ENCODE measurements around the gene PTMA. TPM values are rescaled to one million over a fixed set of nuclear protein-coding genes. Genes with fewer than 3 reads are reported as not detected.
A peak's percentile ranks its signal among the peaks of the same experiment; 100 is the strongest.

The PTMA gene
- total RNA-seq, 5 donors from 2014 or later (not counting 1 experiment from before 2014, with no cell fraction given), result 1,067 to 1,378 (median 1,149) TPM

DNA sequence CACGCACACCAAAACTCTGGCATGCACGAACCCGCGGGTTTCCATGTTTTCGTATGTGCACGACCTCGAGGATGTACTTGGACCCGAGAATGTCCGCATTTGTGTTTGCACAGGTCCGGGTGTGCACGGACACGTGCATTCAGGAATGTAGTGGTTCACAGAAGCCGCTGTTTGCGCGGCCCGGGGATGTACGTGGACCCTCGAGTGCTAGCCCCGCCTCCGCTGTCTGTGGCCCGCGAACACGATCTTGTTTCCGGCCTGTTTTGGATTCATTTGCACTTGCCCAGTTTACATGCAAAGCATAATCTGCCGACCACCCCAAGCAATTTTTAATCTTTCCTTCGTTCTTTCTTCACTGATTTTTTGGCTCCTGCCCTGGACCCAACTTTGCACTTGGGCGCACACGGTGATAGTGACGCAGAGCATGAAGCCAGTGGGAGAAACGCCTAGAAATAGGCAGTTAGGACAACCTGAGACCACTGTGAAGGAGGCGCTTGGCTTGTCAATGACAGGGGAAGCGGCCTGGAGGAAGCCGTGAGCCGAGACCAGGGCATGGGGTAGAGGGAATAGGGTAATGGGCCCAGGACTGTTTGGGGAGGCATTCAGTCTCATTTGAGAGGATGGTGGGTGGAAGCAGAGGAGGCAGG, 45.4 kb upstream of the PTMA start:
- H3K27me3 ChIP-seq (replicated peaks in 1 of 2; ENCODE audit: control insufficient read depth in 2 of 2, extremely low read depth in 1 of 2, insufficient read depth in 2 of 2, low read length in 1 of 2), result peaks cover 0 to 10% of the 10 kb centered on the region in 2 experiments
- ChIA-PET POLR2A (interaction anchor here in 1 of 2 donors (2.0 kb wide), 1 partner anchor 44 kb away, joined by 5 read pairs; no protein-coding TSS in a partner anchor), CTCF (interaction anchor here in 1 of 2 donors (0.6 kb wide), 1 partner anchor 40 kb away, joined by 3 read pairs; no protein-coding TSS in a partner anchor)
- no peaks in the 10 kb centered on the region for H3K27me3 Mint-ChIP-seq
- no peaks in the 10 kb centered on the region for H3K9me3 ChIP-seq
- H3K4me3 Mint-ChIP-seq, result peak overlapping the region; percentile 66 to 82 (median 78)
- ATAC-seq (replicated peaks in 1 of 4) (no peak), DNase-seq (no peak)
- peak overlapping the region; percentile 87 for H3K27ac ChIP-seq (ENCODE audit: low read length)
- peaks cover 12 to 37% of the 10 kb centered on the region in 2 experiments for H3K4me1 ChIP-seq (ENCODE audit: control insufficient read depth in 1 of 2, extremely low read depth in 1 of 2, insufficient read depth in 2 of 2, low read length in 2 of 2)
- no peaks in the 10 kb centered on the region for H3K36me3 Mint-ChIP-seq
- H3K27ac Mint-ChIP-seq, result peak overlapping the region; percentile 96 to 97
- 96% methylated on average over 29 of the region's 34 CpGs for WGBS (ENCODE audit: insufficient coverage)
- H3K4me1 Mint-ChIP-seq, result peaks cover 5 to 20% (median 19%) of the 10 kb centered on the region in 3 donors
- H3K36me3 ChIP-seq (ENCODE audit: control insufficient read depth in 2 of 2, extremely low read depth in 1 of 2, insufficient read depth in 1 of 2, low read length in 1 of 2), result no peaks in the 10 kb centered on the region
- no peaks in the 10 kb centered on the region for H3K9me3 Mint-ChIP-seq
- peak overlapping the region; percentile 50 to 61 for H3K4me3 ChIP-seq (ENCODE audit: control insufficient read depth in 1 of 2, extremely low read depth in 1 of 2, low read length in 1 of 2)

DNA sequence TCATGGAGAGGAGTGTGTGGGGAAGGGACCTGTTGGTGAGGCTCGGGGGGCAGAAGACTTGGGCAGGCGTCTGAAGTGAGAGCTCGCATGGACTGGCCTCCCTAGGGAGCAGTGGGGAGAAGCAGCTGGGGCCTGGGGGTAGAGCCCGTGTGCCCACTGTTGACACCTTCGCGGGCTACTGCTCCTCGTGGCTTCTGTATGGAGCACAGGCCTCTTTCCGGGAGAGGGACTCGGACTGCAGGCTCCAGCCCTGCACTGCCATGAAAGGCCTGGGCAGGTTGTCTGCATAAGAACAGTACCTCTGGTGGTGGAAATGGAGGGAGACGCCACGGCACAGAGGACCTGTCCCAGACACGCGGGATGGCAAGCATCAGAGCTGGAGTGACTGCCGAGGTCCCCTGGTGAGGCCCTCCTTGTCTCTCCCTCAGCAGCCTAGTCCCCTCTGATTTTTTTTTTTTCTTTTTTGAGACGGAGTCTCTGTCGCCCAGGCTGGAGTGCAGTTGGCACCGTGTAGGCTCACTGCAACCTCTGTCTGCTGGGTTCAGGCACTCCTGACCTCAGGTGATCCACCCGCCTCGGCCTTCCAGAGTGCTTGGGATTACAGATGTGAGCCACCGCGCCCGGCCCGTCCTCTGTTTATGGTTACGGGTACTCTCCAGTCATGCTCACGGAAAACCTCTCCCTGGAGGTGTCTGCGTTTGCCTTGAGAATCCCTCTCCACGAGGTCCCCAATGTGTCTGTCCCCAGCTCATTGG, 44.7 kb upstream of the PTMA start:
- H3K27ac Mint-ChIP-seq, result peak overlapping the region; percentile 52 to 97
- H3K4me1 ChIP-seq (ENCODE audit: control insufficient read depth in 1 of 2, extremely low read depth in 1 of 2, insufficient read depth in 2 of 2, low read length in 2 of 2), result peaks cover 12 to 37% of the 10 kb centered on the region in 2 experiments
- H3K36me3 Mint-ChIP-seq, result no peaks in the 10 kb centered on the region
- WGBS (ENCODE audit: insufficient coverage), result 96% methylated on average over 25 of the region's 27 CpGs
- H3K27me3 Mint-ChIP-seq, result no peaks in the 10 kb centered on the region
- no peaks in the 10 kb centered on the region for H3K9me3 Mint-ChIP-seq
- H3K36me3 ChIP-seq (ENCODE audit: control insufficient read depth in 2 of 2, extremely low read depth in 1 of 2, insufficient read depth in 1 of 2, low read length in 1 of 2), result no peaks in the 10 kb centered on the region
- peak overlapping the region in 1 of 3 donors; percentile 66 for H3K4me3 Mint-ChIP-seq
- H3K27me3 ChIP-seq (replicated peaks in 1 of 2; ENCODE audit: control insufficient read depth in 2 of 2, extremely low read depth in 1 of 2, insufficient read depth in 2 of 2, low read length in 1 of 2), result peaks cover 0 to 12% of the 10 kb centered on the region in 2 experiments
- ATAC-seq (replicated peaks in 1 of 4) (no peak), DNase-seq (no peak)
- no peaks in the 10 kb centered on the region for H3K9me3 ChIP-seq
- H3K27ac ChIP-seq (ENCODE audit: low read length), result no peak overlapping the region
- no peak overlapping the region for H3K4me3 ChIP-seq (ENCODE audit: control insufficient read depth in 1 of 2, extremely low read depth in 1 of 2, low read length in 1 of 2)
- CTCF ChIA-PET, result no interaction called here
- POLR2A ChIA-PET, result no interaction called here
- H3K4me1 Mint-ChIP-seq, result peaks cover 5 to 20% (median 19%) of the 10 kb centered on the region in 3 donors

DNA sequence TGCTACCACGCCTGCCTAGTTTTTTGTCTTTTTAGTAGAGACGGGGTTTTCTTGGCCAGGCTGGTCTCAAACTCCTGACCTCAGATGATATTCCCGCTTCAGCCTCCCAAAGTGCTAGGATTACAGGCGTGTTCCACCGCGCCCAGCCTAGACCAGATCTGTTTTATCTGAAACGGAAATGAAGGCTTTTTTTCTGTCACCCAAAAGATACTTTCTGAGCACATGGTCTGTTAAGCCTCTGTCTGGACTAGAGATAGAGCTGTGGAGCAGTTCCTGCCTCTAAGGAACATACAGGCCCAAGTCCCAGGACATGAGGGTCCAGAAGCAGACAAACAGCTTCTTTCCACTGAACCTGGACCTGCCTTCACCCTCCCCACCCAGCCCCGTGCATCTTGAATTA, 43.6 kb upstream of the PTMA start:
- no peaks in the 10 kb centered on the region for H3K36me3 Mint-ChIP-seq
- 100% methylated on average over 7 of the region's 8 CpGs for WGBS (ENCODE audit: insufficient coverage)
- H3K9me3 ChIP-seq, result no peaks in the 10 kb centered on the region
- CTCF ChIA-PET, result interaction anchor here in 1 of 2 donors (0.6 to 1.8 kb wide), 2 partner anchors 10 to 97 kb away, joined by 5 read pairs; no protein-coding TSS in a partner anchor
- no peaks in the 10 kb centered on the region for H3K9me3 Mint-ChIP-seq
- peaks cover 5 to 20% (median 19%) of the 10 kb centered on the region in 3 donors for H3K4me1 Mint-ChIP-seq
- peaks cover 0 to 12% of the 10 kb centered on the region in 2 experiments for H3K27me3 ChIP-seq (replicated peaks in 1 of 2; ENCODE audit: control insufficient read depth in 2 of 2, extremely low read depth in 1 of 2, insufficient read depth in 2 of 2, low read length in 1 of 2)
- no peak overlapping the region for H3K27ac Mint-ChIP-seq
- POLR2A ChIA-PET, result interaction anchor here in 1 of 2 donors (0.6 kb wide), 1 partner anchor 36 kb away, joined by 3 read pairs; no protein-coding TSS in a partner anchor
- no peaks in the 10 kb centered on the region for H3K36me3 ChIP-seq (ENCODE audit: control insufficient read depth in 2 of 2, extremely low read depth in 1 of 2, insufficient read depth in 1 of 2, low read length in 1 of 2)
- H3K4me1 ChIP-seq (ENCODE audit: control insufficient read depth in 1 of 2, extremely low read depth in 1 of 2, insufficient read depth in 2 of 2, low read length in 2 of 2), result peaks cover 12 to 37% of the 10 kb centered on the region in 2 experiments
- H3K27ac ChIP-seq (ENCODE audit: low read length), result no peak overlapping the region
- no peak for DNase-seq
- H3K27me3 Mint-ChIP-seq, result no peaks in the 10 kb centered on the region
- no peak overlapping the region for H3K4me3 ChIP-seq (ENCODE audit: control insufficient read depth in 1 of 2, extremely low read depth in 1 of 2, low read length in 1 of 2)
- no peak for ATAC-seq (replicated peaks in 1 of 4)
- no peak overlapping the region for H3K4me3 Mint-ChIP-seq

DNA sequence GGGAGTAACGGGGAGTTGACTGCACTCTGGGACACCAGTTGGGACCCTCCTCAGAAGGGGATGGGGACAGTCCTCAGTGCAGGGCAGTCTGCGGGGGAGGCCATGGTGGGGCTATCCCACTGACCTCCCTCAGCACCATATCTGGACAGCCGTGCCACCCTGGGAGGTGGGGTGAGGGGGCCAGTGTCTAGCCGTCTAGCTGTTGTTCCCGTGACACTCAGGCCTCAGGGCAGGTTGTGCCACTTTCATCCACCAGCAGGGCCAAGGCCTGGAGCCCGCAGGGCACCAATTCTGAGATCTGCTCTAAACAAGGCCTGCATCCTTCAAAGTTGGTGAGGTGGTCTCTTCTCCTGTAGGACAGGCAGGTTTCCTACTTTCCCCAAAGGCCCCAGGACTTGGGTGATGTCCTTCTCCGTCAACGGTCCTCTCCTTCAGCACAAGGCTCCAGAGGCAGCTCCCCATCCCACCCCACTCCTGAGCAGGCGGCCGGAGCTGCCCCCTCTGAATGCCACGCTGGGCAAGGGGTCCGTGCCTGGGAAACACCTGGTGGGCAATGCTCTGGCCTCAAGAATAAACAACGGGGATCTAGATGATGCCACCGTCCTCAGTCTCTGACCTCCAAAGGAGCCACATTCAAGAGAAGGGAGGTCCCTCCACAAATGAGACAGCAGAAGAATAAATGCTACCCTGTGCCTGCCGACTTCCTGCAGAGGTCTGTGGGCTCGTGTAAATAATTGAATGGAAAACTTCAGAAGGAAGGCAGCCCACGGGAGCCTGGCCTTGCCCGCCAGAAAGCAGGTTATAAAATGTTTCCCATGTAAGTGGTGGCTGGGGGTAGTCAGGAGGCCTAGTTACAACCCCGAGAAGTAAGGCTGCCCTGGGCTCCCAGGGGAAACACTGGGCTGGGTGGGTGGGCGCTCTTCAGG, 42.8 kb upstream of the PTMA start:
- H3K4me1 ChIP-seq (ENCODE audit: control insufficient read depth in 1 of 2, extremely low read depth in 1 of 2, insufficient read depth in 2 of 2, low read length in 2 of 2), result peaks cover 12 to 37% of the 10 kb centered on the region in 2 experiments
- Mint-ChIP-seq H3K4me1 (peaks cover 5 to 20% (median 19%) of the 10 kb centered on the region in 3 donors), H3K4me3 (no peak overlapping the region), H3K9me3 (no peaks in the 10 kb centered on the region), H3K27ac (peak overlapping the region in 1 of 2 donors; percentile 44), H3K36me3 (no peaks in the 10 kb centered on the region), H3K27me3 (no peaks in the 10 kb centered on the region)
- H3K9me3 ChIP-seq, result no peaks in the 10 kb centered on the region
- ATAC-seq (replicated peaks in 1 of 4), result no peak
- ChIA-PET POLR2A (interaction anchor here in 1 of 2 donors (0.6 kb wide), 1 partner anchor 37 kb away, joined by 3 read pairs; no protein-coding TSS in a partner anchor), CTCF (interaction anchor here in 1 of 2 donors (1.8 kb wide), 1 partner anchor 9 kb away, joined by 5 read pairs; no protein-coding TSS in a partner anchor)
- H3K27ac ChIP-seq (ENCODE audit: low read length), result no peak overlapping the region
- 77% methylated on average over 10 of the region's 20 CpGs for WGBS (ENCODE audit: insufficient coverage)
- DNase-seq, result no peak
- H3K4me3 ChIP-seq (ENCODE audit: control insufficient read depth in 1 of 2, extremely low read depth in 1 of 2, low read length in 1 of 2), result no peak overlapping the region
- peaks cover 0 to 12% of the 10 kb centered on the region in 2 experiments for H3K27me3 ChIP-seq (replicated peaks in 1 of 2; ENCODE audit: control insufficient read depth in 2 of 2, extremely low read depth in 1 of 2, insufficient read depth in 2 of 2, low read length in 1 of 2)
- H3K36me3 ChIP-seq (ENCODE audit: control insufficient read depth in 2 of 2, extremely low read depth in 1 of 2, insufficient read depth in 1 of 2, low read length in 1 of 2), result no peaks in the 10 kb centered on the region

DNA sequence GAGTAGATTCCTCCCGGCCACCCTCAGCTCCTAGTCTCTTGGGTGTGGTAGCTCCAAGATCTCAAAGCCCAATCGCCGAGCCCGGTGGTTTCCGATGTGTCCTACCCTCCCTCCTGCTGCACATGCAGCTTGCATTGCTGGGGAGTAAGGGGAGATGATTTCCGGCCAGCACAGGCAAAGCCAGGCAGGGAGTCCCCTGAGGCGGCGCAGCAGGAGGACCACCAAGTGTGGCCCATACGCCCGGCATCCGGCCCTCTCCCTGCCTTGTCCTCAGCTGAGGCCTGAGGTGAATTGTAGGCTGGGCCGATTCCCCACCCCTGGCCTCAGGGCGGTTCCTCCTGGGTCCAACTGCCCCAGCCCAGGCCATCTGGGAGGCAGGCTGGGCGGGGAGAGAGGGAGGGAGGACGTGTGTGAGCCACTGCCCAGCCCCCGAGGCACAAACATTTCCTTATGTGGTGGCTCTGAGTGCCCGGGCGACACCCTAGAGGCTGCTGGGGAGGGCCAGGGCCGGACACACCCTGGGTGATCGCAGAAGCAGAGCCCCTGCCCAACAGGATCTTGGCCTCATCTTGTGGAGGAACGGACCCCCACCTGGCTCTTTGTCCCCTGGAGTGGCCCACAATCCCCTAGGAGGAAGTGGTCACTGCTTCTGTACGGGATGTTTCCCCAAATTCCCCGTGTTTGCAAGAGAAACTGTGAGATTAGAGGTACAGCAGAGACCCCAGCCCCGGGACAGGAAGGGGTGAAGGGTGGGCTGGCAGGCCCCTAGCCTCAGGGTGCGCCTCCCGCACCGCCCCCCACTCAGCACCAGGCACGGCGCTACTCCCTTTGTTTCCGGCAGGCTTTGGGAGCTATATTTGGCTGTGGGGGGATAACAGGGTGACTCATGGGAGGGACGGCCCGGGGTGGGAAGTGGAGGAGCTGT, 41.9 kb upstream of the PTMA start:
- no peak for ATAC-seq (replicated peaks in 1 of 4)
- no peaks in the 10 kb centered on the region for H3K9me3 Mint-ChIP-seq
- peak overlapping the region in 1 of 3 donors; percentile 21 for H3K4me3 Mint-ChIP-seq
- ChIA-PET CTCF (interaction anchor here in 1 of 2 donors (1.2 to 1.8 kb wide), 2 partner anchors 8 to 41 kb away, joined by 4 to 5 read pairs; no protein-coding TSS in a partner anchor), POLR2A (no interaction called here)
- WGBS (ENCODE audit: insufficient coverage), result 65% methylated on average over 18 of the region's 32 CpGs
- H3K27ac ChIP-seq (ENCODE audit: low read length), result no peak overlapping the region
- no peak overlapping the region for H3K4me3 ChIP-seq (ENCODE audit: control insufficient read depth in 1 of 2, extremely low read depth in 1 of 2, low read length in 1 of 2)
- no peaks in the 10 kb centered on the region for H3K36me3 ChIP-seq (ENCODE audit: control insufficient read depth in 2 of 2, extremely low read depth in 1 of 2, insufficient read depth in 1 of 2, low read length in 1 of 2)
- H3K9me3 ChIP-seq, result no peaks in the 10 kb centered on the region
- peak in 4 of 35 experiments; percentile 13 to 57 (median 20) for DNase-seq
- H3K27ac Mint-ChIP-seq, result no peak overlapping the region
- no peaks in the 10 kb centered on the region for H3K36me3 Mint-ChIP-seq
- H3K27me3 ChIP-seq (replicated peaks in 1 of 2; ENCODE audit: control insufficient read depth in 2 of 2, extremely low read depth in 1 of 2, insufficient read depth in 2 of 2, low read length in 1 of 2), result peaks cover 0 to 15% of the 10 kb centered on the region in 2 experiments
- peaks cover 4 to 16% (median 15%) of the 10 kb centered on the region in 3 donors for H3K4me1 Mint-ChIP-seq
- H3K4me1 ChIP-seq (ENCODE audit: control insufficient read depth in 1 of 2, extremely low read depth in 1 of 2, insufficient read depth in 2 of 2, low read length in 2 of 2), result peaks cover 14 to 37% of the 10 kb centered on the region in 2 experiments
- H3K27me3 Mint-ChIP-seq, result no peaks in the 10 kb centered on the region

Data from T-cell (primary cell).